Measurements from ENCODE around the gene DROSHA. TPM values are rescaled to one million over a fixed set of nuclear protein-coding genes. Genes with fewer than 3 reads are reported as not detected.

The DROSHA gene
- total and polyA plus RNA-seq, 2 of the 4 experiments (the other 2 are of a cell fraction), result 36.4 to 36.5 TPM

DNA sequence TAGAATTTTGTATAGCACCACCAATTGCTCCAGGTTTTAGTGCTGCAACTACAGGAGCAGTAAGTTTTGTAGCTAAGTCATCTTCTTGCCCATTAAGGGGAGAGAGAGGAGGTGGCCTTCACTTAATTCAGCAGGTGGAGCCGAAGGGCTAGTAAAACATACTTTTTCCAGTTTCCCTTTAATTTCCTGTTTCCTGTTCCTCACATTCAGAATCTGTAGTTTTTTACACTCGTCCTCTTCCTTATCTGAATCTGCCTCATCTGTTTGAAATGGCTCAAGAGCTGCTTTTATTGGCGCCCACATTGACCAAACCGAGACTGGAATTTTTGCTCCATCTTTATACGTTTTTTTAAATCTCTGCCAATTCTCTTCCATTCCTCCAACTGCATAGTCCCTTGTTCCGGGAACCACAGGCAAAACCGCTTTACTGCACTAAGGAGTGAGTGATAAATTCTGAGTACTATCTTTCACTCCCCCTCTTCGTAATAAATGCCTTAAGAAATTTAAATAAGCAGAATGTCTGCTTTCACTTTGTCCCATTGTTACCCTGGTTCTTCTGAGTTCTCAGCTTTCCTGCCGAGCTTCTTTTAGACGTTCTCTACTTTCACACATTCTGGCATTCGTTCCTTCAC lies 133.9 kb downstream of the DROSHA start:
- H3K4me2 ChIP-seq (ENCODE audit: low read depth, low read length), result no peak overlapping the region

More for the DNA sequence above, 133.9 kb downstream of the DROSHA start:
- H4K91ac ChIP-seq (ENCODE audit: insufficient read depth, low read depth, low read length), result no peak overlapping the region
- no peak overlapping the region for H3K14ac ChIP-seq (replicated peaks; ENCODE audit: low read depth, low read length)
- H3K18ac ChIP-seq (ENCODE audit: low read depth, low read length), result no peak overlapping the region
- H3K79me1 ChIP-seq (ENCODE audit: low read depth in 1 of 2, low read length in 2 of 2), result no peaks in the 10 kb centered on the region
- peaks cover 3% of the 10 kb centered on the region; the same call in 1 of the 2 replicates for H3K36me3 ChIP-seq (ENCODE audit: control insufficient read depth, insufficient read depth, low read length)
- H3K4me1 ChIP-seq (ENCODE audit: control insufficient read depth, insufficient read depth, low read length), result no peaks in the 10 kb centered on the region
- H3K23ac ChIP-seq (ENCODE audit: low read depth, low read length), result no peak overlapping the region
- H4K5ac ChIP-seq (ENCODE audit: low read depth, low read length), result no peak overlapping the region
- no peak overlapping the region for H2AK9ac ChIP-seq (replicated peaks; ENCODE audit: low read depth, low read length, poor library complexity)
- no peak overlapping the region for H2BK15ac ChIP-seq (ENCODE audit: low read depth, low read length)
- dilution Hi-C loops (cut with HindIII; ENCODE audit: low sequenced_read_pairs, unreplicated experiment) (no loop called here), intact Hi-C loops (cut with micrococcal nuclease) (no loop called here), in situ Hi-C loops (cut with MboI; ENCODE audit: low sequenced_read_pairs) (no loop called here)
- no peaks in the 10 kb centered on the region for H3K27me3 ChIP-seq (ENCODE audit: control insufficient read depth, insufficient read depth, low read length)
- ChIA-PET CTCF (no interaction called here), POLR2A (ENCODE audit: unreplicated experiment) (no interaction called here)
- no peak overlapping the region for H2BK20ac ChIP-seq (ENCODE audit: low read depth, low read length)
- no peak overlapping the region for H3K4me3 ChIP-seq (ENCODE audit: insufficient read depth, low read depth, low read length)
- TF ChIP-seq SMC3 (IDR thresholded peaks at IDR 0.05; ENCODE audit: low read depth, low read length) (no peak), RCOR1 (IDR thresholded peaks at IDR 0.05; ENCODE audit: insufficient replicate concordance, low read length) (no peak), RAD21 (IDR thresholded peaks at IDR 0.05; ENCODE audit: low read length) (no peak)
- no peaks in the 10 kb centered on the region for H4K20me1 ChIP-seq (ENCODE audit: insufficient read depth, low read length)
- no TSS peak for BruUV-seq (replicated peaks)
- no peak overlapping the region for H2AFZ ChIP-seq (replicated peaks; ENCODE audit: low read length, poor library complexity)
- no peak overlapping the region for H3K9ac ChIP-seq (ENCODE audit: low read depth, low read length)
- ATAC-seq (ENCODE audit: low read depth) (no peak), DNase-seq (no peak)
- WGBS, 2 experiments (ENCODE audit: extremely low coverage in 2 of 2, insufficient read length in 1 of 2), result 83% methylated on average over 1 of the region's 11 CpGs; no CpG with 5 or more reads in 1 of the 2 experiments
- no peaks in the 10 kb centered on the region for H3K9me1 ChIP-seq (ENCODE audit: insufficient read depth, low read length)
- H3K56ac ChIP-seq (ENCODE audit: extremely low read depth, insufficient read depth, low read length), result no peak overlapping the region
- no peak overlapping the region for H4K8ac ChIP-seq (ENCODE audit: low read depth in 2 of 2, low read length in 2 of 2)
- no peak overlapping the region for H3K4ac ChIP-seq (ENCODE audit: low read depth, low read length)
- H3K9me3 ChIP-seq (ENCODE audit: control insufficient read depth, insufficient read depth, low read length), result no peaks in the 10 kb centered on the region
- H2BK5ac ChIP-seq (ENCODE audit: low read depth, low read length, poor library complexity, severe bottlenecking), result no peak overlapping the region
- no peak overlapping the region for H3K27ac ChIP-seq (ENCODE audit: insufficient read depth, low read length)
- no peak overlapping the region for H2BK120ac ChIP-seq (ENCODE audit: low read depth, low read length)
- no peak overlapping the region for H2AK5ac ChIP-seq (ENCODE audit: low read depth, low read length)
